MCF 10A (cell line): Measurements from ENCODE around the gene FTCD. TPM values are rescaled to one million over a fixed set of nuclear protein-coding genes. Genes with fewer than 3 reads are reported as not detected.

ENCODE experiments used
- BruUV-seq: library from RNA; stranded (reverse); fragments of 400-500 nt; replicated peaks from 2 replicates; lab custom pipeline; 2021; lab: Mats Ljungman, UMichigan
- CTCF ChIA-PET: fragments of 300-600 bp; sonication (Branson Sonifier 250); formaldehyde crosslinking; extraction: SDS; loops from one replicate; lab custom pipeline; 2021; ENCODE audit warnings: antibody characterized with exemption, inconsistent platforms; lab: Yijun Ruan, JAX
- POLR2A ChIA-PET: fragments of 300-600, 350-650 bp; sonication (Branson Sonifier 250); formaldehyde crosslinking; extraction: SDS; loops from one replicate; lab custom pipeline; 2020; ENCODE audit warnings: antibody characterized with exemption, inconsistent platforms; lab: Yijun Ruan, JAX
- DNase-seq: peaks from one replicate; pipeline ENCODE4 v3.0.0-alpha.2; 2018; ENCODE audit not compliant: unreplicated experiment
- H3K27ac Mint-ChIP-seq: one replicate; pipeline ENCODE4 v1.8.0; 2022; ENCODE audit warnings: mild to moderate bottlenecking, low read depth, mixed read lengths; ENCODE audit not compliant: unreplicated experiment
- H3K27me3 Mint-ChIP-seq: one replicate; pipeline ENCODE4 v1.8.0; 2022; ENCODE audit warnings: mixed read lengths; ENCODE audit not compliant: insufficient read depth, unreplicated experiment
- H3K36me3 Mint-ChIP-seq: one replicate; pipeline ENCODE4 v1.8.0; 2022; ENCODE audit warnings: mild to moderate bottlenecking, moderate library complexity, mixed read lengths; ENCODE audit not compliant: insufficient read depth, unreplicated experiment
- H3K4me1 Mint-ChIP-seq: one replicate; pipeline ENCODE4 v1.8.0; 2022; ENCODE audit warnings: mixed read lengths; ENCODE audit not compliant: insufficient read depth, unreplicated experiment
- H3K4me3 Mint-ChIP-seq: one replicate; pipeline ENCODE4 v1.8.0; 2022; ENCODE audit warnings: mild to moderate bottlenecking, moderate library complexity, mixed read lengths; ENCODE audit not compliant: unreplicated experiment
- H3K9me3 Mint-ChIP-seq: one replicate; pipeline ENCODE4 v1.8.0; 2022; ENCODE audit warnings: mixed read lengths; ENCODE audit not compliant: unreplicated experiment
- intact Hi-C: fragments of 100-400 bp; cut with micrococcal nuclease; formaldehyde crosslinking; loops from 2 replicates; pipeline ENCODE4 v1.14.1; 2022
- total RNA-seq: library from RNA; stranded (reverse); gene quantifications from 2 replicates; pipeline ENCODE4 v1.2.3, GENCODE V29; 2022
- TF ChIP-seq, protein P1 (sequence below): fragments of 200-600 bp; IDR thresholded peaks from one replicate; pipeline ENCODE4 v1.8.0; 2022; ENCODE audit warnings: antibody characterized with exemption, mild to moderate bottlenecking; ENCODE audit not compliant: unreplicated experiment

FTCD gene
- total RNA-seq, 1 experiment from 2014 or later: not detected

DNA sequence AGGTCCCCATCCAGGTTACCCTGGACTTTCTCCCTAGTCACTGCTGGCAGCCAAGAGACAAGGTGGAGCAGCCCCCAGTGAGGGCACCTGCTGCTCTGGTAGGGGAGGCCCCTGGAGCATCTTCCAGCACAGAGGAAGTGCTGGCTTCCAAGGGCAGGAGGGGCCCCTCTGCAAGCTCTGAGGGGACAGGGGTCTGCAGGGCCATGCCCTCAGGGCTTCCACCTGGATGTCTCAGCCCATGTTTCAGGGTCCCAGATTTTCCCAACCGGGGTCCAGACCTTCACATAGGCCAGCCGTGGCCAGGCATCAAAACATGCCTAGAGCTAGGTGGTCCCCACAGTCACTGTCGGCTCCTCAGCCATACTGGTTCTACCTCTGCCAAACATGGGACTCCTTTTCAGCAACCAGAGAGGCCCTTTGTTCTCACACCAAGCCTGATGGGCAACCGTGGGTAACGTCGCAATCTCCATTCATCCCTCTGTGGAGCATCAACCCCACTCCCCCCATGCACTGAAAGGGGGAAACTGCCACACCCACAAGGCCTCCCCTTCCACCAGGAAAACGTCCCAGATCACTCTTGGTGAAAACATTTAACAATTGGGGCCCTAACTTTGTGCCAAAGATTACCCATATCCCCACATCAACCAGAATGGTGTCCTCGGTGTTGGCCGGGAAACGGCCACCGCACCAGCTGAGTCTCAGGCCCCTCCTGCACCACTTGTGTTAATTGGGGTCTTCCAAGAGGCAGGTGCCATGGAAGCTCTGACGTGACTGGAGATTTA, 59.4 kb downstream of the FTCD start:
- Mint-ChIP-seq H3K27me3 (peaks cover 24% of the 10 kb centered on the region), H3K4me1 (no peaks in the 10 kb centered on the region), H3K36me3 (no peaks in the 10 kb centered on the region), H3K4me3 (no peak overlapping the region), H3K9me3 (peaks cover 5% of the 10 kb centered on the region), H3K27ac (no peak overlapping the region)
- TF ChIP-seq, protein P1, sequence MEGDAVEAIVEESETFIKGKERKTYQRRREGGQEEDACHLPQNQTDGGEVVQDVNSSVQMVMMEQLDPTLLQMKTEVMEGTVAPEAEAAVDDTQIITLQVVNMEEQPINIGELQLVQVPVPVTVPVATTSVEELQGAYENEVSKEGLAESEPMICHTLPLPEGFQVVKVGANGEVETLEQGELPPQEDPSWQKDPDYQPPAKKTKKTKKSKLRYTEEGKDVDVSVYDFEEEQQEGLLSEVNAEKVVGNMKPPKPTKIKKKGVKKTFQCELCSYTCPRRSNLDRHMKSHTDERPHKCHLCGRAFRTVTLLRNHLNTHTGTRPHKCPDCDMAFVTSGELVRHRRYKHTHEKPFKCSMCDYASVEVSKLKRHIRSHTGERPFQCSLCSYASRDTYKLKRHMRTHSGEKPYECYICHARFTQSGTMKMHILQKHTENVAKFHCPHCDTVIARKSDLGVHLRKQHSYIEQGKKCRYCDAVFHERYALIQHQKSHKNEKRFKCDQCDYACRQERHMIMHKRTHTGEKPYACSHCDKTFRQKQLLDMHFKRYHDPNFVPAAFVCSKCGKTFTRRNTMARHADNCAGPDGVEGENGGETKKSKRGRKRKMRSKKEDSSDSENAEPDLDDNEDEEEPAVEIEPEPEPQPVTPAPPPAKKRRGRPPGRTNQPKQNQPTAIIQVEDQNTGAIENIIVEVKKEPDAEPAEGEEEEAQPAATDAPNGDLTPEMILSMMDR: no peak
- ChIA-PET POLR2A (interaction anchor here (0.7 kb wide), 1 partner anchor 141 kb away, joined by 4 read pairs; no protein-coding TSS in a partner anchor), CTCF (no interaction called here)
- no TSS peak for BruUV-seq
- no peak for DNase-seq
- intact Hi-C loops: no loop called here

DNA sequence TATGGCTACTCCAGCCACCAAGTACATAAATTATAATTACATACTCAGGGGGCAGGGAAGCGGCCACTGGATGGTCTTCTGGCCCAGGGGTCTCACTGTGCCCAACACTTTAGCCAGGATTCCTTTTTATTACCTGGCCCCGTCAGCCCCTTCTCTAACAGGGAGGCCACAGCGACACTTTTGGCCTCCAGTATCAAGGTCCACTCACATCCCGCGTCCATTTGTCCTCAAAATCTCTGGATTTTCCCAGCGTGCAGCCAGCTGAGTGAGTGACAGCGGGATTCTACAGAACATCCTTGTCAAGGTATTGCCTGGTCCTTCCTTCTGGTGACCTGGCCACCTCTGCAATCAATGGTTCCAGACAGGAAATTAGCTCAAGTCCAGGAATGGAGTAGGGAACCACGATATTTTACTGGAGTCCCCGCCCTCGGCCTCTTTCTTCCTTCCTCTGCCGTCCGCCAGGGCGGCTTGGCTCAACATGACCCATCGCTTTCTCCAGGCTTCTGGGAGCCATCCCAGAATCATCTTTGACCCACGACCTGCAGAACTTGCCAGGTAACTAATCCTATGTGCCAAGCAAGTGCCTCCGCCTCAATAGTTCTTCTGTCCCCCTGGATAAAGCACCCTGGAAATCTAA, 60.2 kb downstream of the FTCD start:
- intact Hi-C loops: no loop called here
- TF ChIP-seq, protein P1: no peak
- Mint-ChIP-seq H3K36me3 (no peaks in the 10 kb centered on the region), H3K4me1 (no peaks in the 10 kb centered on the region), H3K4me3 (no peak overlapping the region), H3K9me3 (peaks cover 13% of the 10 kb centered on the region), H3K27me3 (peaks cover 15% of the 10 kb centered on the region), H3K27ac (no peak overlapping the region)
- POLR2A ChIA-PET: interaction anchor here (0.7 kb wide), 1 partner anchor 141 kb away, joined by 4 read pairs; no protein-coding TSS in a partner anchor
- CTCF ChIA-PET: no interaction called here
- no peak for DNase-seq
- no TSS peak for BruUV-seq

DNA sequence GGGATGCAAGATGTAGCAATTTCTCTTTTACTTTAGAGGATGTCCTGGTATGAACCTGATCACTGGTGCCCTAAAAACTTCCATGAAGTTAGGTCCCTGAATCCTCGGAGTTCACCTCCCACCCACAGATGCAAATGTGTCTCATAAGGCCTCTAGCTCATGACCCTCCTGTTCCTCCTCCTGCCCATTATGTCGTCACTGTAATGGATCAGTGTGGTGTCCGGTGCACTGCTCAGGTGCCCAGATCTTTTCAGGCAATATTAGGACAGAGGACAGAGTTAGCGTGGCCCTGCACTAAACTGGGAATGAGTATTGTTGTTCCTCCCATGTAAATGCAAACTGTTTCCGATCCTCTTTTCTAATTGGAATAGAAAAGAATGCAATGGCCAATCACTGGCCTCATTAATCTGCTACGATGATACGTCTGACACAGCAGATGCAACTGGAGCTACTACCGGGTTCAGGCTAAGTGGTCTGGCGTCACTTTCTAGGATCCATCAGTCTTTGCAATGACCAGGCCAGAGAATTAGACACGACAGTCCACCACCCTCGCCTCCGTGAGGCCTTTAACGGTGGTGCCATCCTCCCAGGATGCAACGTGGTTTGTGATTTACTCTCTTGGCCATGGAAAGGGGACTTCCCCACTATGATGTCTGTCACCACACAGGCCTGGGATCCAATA, 60.8 kb downstream of the FTCD start:
- Mint-ChIP-seq H3K36me3 (no peaks in the 10 kb centered on the region), H3K4me3 (no peak overlapping the region), H3K27ac (no peak overlapping the region), H3K27me3 (peaks cover 12% of the 10 kb centered on the region), H3K4me1 (no peaks in the 10 kb centered on the region), H3K9me3 (peaks cover 14% of the 10 kb centered on the region)
- intact Hi-C loops: no loop called here
- CTCF ChIA-PET: no interaction called here
- TF ChIP-seq, protein P1: no peak
- POLR2A ChIA-PET: no interaction called here
- no TSS peak for BruUV-seq
- no peak for DNase-seq
